Muscle of arm (tissue), 12 donors: Measurements from ENCODE around the gene TOMM22. TPM values are rescaled to one million over a fixed set of nuclear protein-coding genes. Genes with fewer than 3 reads are reported as not detected.

Source experiments
- DNase-seq: peaks from one replicate; pipeline ENCODE4 v3.0.0-alpha.2; 2013
- polyA plus RNA-seq, 12 donors: library from polyadenylated mRNA; unstranded; fragments of 120-200 nt; gene quantifications; one replicate each; pipeline ENCODE4 v1.2.1, GENCODE V29; 2013; ENCODE audit not compliant: insufficient read length in 12 of 12

TOMM22 gene
- polyA plus RNA-seq, 12 donors = 63.9 to 88.3 (median 83.5) TPM; not detected in 1

GRCh38 chr22:38731703-38732161 lies 50.0 kb downstream of the TOMM22 start:
- DNase-seq = no peak

- no peak for DNase-seq
Observed at GRCh38 chr22:38732251-38732815, 50.6 kb downstream of the TOMM22 start.

- DNase-seq = no peak
Observed at GRCh38 chr22:38733329-38733723, 51.6 kb downstream of the TOMM22 start.

DNA sequence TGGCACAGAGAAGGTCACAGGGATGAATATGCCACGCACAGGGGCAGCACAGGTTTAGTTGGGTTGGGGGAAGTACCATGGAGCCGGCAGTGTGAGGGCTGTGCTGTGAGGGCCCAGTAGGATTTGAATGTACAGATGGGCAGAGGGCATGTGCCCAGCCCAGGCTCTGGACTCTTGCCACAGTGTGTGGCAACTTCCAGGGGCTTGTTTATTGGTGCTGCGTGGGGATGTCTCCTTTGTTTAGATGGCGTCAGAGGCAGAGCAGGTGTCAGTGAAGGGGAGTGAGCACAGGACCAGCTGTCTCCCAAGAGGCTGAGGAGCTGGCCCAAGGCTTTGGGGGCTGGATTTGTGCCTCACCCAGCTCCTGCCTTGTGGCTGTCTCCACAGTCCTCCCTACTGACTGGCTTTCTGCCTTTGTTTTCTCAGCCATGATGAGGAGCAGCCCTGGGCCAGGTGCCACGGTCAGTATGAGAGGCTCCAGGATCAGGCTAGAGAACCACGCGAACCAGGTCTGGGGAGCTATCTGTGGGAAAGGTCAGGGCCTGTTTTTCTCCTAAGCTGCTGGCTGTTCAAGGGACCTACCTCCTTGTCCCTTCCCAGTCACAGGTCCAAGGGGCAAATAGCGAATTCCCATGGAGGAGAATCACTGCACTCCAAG lies 52.1 kb downstream of the TOMM22 start:
- DNase-seq = peak; percentile 39

DNA sequence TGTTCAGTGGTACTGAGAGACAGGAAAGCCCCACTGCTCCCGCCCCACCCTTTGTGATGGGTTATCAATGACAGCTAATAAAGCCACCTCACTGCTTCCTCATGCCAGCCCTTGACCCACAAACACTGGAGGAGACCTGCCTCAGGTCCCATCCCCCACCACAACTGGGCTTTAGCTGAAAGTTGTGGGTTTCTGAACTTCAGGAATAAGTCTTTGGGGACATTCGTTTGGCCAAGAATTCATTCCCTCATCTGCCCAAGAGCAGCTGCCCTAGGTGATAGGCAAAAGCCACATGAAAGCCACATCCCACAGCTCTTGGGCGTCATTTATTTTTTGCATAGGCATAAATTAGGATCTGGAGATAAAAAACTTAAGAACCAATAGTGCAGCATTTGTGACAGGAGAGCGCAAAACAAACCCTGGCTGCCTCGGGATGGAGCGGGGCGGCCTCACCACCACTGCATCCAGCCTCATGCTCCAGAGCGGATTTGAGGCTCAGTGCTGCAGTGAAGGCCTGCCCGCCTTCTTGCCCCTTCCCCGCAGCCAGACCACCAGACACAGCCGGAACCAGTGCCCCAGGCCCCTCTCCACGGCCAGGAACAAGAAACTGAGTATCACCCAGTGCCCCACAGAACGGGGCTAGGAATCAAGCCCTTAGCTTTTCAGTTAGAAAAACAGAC lies 52.8 kb downstream of the TOMM22 start:
- DNase-seq = no peak

Other genes starting within 250 kb of the TOMM22 start
- gene KCNJ4, start 226.8 kb upstream of the TOMM22 start, polyA plus RNA-seq = under 1 TPM in 9 of 12 donors, not detected in 3; 0.14 to 0.37 (median 0.20) TPM
- 10 to 100 TPM in 11 of 12 donors, not detected in 1; 22.9 to 55.8 (median 33.7) TPM for gene KDELR3, start 213.9 kb upstream of the TOMM22 start, polyA plus RNA-seq
- 1,000 to 10,000 TPM in 1 of 12 donors, 100 to 1,000 TPM in 11; 264 to 1,711 (median 369) TPM for gene DDX17, start 175.6 kb upstream of the TOMM22 start, polyA plus RNA-seq
- 1 to 10 TPM in 11 of 12 donors, not detected in 1; 3.5 to 9.0 (median 4.9) TPM for gene DMC1, start 111.8 kb upstream of the TOMM22 start, polyA plus RNA-seq
- 1 to 10 TPM in 6 of 12 donors, under 1 TPM in 4, not detected in 2; 0.73 to 2.2 (median 1.2) TPM for gene FAM227A, start 25.6 kb upstream of the TOMM22 start, polyA plus RNA-seq
- 10 to 100 TPM in 11 of 12 donors, not detected in 1; 28.3 to 41.5 (median 33.2) TPM for gene CBY1, start 25.3 kb upstream of the TOMM22 start, polyA plus RNA-seq
- 10 to 100 TPM in 11 of 12 donors, not detected in 1; 31.4 to 79.1 (median 37.2) TPM for gene JOSD1, start 19.0 kb downstream of the TOMM22 start, polyA plus RNA-seq
- gene GTPBP1, start 24.0 kb downstream of the TOMM22 start, polyA plus RNA-seq = 10 to 100 TPM in 11 of 12 donors, not detected in 1; 26.1 to 46.2 (median 35.0) TPM
- 10 to 100 TPM in 11 of 12 donors, not detected in 1; 39.3 to 85.0 (median 47.5) TPM for gene SUN2, start 74.0 kb downstream of the TOMM22 start, polyA plus RNA-seq
- gene DNAL4, start 112.2 kb downstream of the TOMM22 start, polyA plus RNA-seq = 10 to 100 TPM in 9 of 12 donors, 1 to 10 TPM in 2, not detected in 1; 9.0 to 33.7 (median 12.0) TPM
- 1 to 10 TPM in 11 of 12 donors, not detected in 1; 4.1 to 10.0 (median 5.0) TPM for gene NPTXR, start 162.1 kb downstream of the TOMM22 start, polyA plus RNA-seq
- 100 to 1,000 TPM in 1 of 12 donors, 10 to 100 TPM in 11; 18.8 to 226 (median 30.1) TPM for gene CBX6, start 190.3 kb downstream of the TOMM22 start, polyA plus RNA-seq